Neural crest cell (in vitro differentiated cells): ENCODE measurements around the gene AUTS2. TPM values are rescaled to one million over a fixed set of nuclear protein-coding genes. Genes with fewer than 3 reads are reported as not detected.

Experiments used
- DNase-seq: peaks from one replicate; pipeline ENCODE4 v3.0.0; 2021; ENCODE audit warnings: low read depth, mixed read lengths, low spot score
- H3K27ac Mint-ChIP-seq: one replicate; pipeline ENCODE4 v1.8.0; 2021; ENCODE audit warnings: mild to moderate bottlenecking, mixed read lengths; ENCODE audit not compliant: unreplicated experiment
- H3K27me3 Mint-ChIP-seq: 2 replicates; pipeline ENCODE4 v1.8.0; 2021; ENCODE audit warnings: low read depth, mild to moderate bottlenecking, mixed read lengths
- H3K36me3 Mint-ChIP-seq: 2 replicates; pipeline ENCODE4 v1.8.0; 2021; ENCODE audit warnings: low read depth, mild to moderate bottlenecking, mixed read lengths
- H3K4me1 Mint-ChIP-seq: 2 replicates; pipeline ENCODE4 v1.8.0; 2021; ENCODE audit warnings: mixed read lengths
- H3K4me3 Mint-ChIP-seq: one replicate; pipeline ENCODE4 v1.8.0; 2021; ENCODE audit warnings: mild to moderate bottlenecking, mixed read lengths
- H3K9me3 Mint-ChIP-seq: 2 replicates; pipeline ENCODE4 v1.8.0; 2021; ENCODE audit warnings: mixed read lengths
- CTCF ChIP-seq: fragments of 200-600 bp; sonication (generic); conservative IDR thresholded peaks from 2 replicates; pipeline ENCODE4 v1.5.0; 2021; ENCODE audit warnings: antibody characterized with exemption, mild to moderate bottlenecking
- total RNA-seq: library from RNA; stranded (reverse); gene quantifications from 2 replicates; pipeline ENCODE4 v1.2.1, GENCODE V29; 2021

AUTS2 gene
- total RNA-seq, 1 donor from 2014 or later: 152 TPM

- no peak for DNase-seq
- Mint-ChIP-seq H3K36me3 (peaks cover 3% of the 10 kb centered on the region), H3K4me1 (peaks cover 5% of the 10 kb centered on the region), H3K4me3 (no peak overlapping the region), H3K27ac (no peak overlapping the region), H3K9me3 (peaks cover 10% of the 10 kb centered on the region), H3K27me3 (peaks cover 2% of the 10 kb centered on the region)
- no peak for TF ChIP-seq CTCF
Measured at GRCh38 chr7:70838292-70838907, 1240.1 kb downstream of the AUTS2 start.
